Testis (tissue), 3 donors: ENCODE data around the gene MYH10. TPM values are rescaled to one million over a fixed set of nuclear protein-coding genes. Genes with fewer than 3 reads are reported as not detected.

Source experiments
- DNase-seq: peaks from one replicate; pipeline ENCODE4 v3.0.0-alpha.2; 2019
- H3K27ac ChIP-seq, 2 donors: fragments of 200-600 bp; sonication (generic); one replicate each; pipeline ENCODE4 v1.5.1; 2019
- H3K27me3 ChIP-seq: fragments of 200-600 bp; sonication (generic); one replicate; pipeline ENCODE4 v1.5.1; 2019
- H3K36me3 ChIP-seq: fragments of 200-600 bp; sonication (generic); one replicate; pipeline ENCODE4 v1.5.1; 2017; ENCODE audit warnings: low read depth; ENCODE audit errors: missing control alignments
- H3K4me1 ChIP-seq: fragments of 200-600 bp; sonication (generic); one replicate; pipeline ENCODE4 v1.5.1; 2019
- H3K4me3 ChIP-seq, 2 donors: fragments of 200-600 bp; sonication (generic); one replicate each; pipeline ENCODE4 v1.5.1; 2017 to 2019
- H3K9me3 ChIP-seq: fragments of 200-600 bp; sonication (generic); one replicate; pipeline ENCODE4 v1.5.1; 2017
- POLR2A ChIP-seq: fragments of 450-650 bp; IDR thresholded peaks from one replicate; pipeline ENCODE4 v1.6.1; 2017; ENCODE audit warnings: antibody characterized with exemption, mild to moderate bottlenecking, moderate library complexity
- WGBS, 2 donors: methylation state at CpG; one replicate each; pipeline ENCODE4 v1.1.5; 2018; 5-methylcytosine and 5-hydroxymethylcytosine counted together
- intact Hi-C: fragments of 100-400 bp; cut with DNase I; formaldehyde crosslinking; loops from one replicate; pipeline ENCODE4 v1.15.1; 2023; ENCODE audit warnings: low total_unique reads
- polyA plus RNA-seq: library from polyadenylated mRNA; stranded (reverse); fragments of 350-450 nt; fragmentation: Illumina TruSeq; extraction: RNeasy Lipid Tissue Mini Kit (QIAGEN cat#74804); gene quantifications from one replicate; pipeline ENCODE4 v1.2.3, GENCODE V29; 2014; ENCODE audit warnings: low read depth, low replicate concordance; ENCODE audit not compliant: insufficient read depth
- total RNA-seq, 2 donors: library from RNA; depleted of rRNA; stranded (reverse); fragments of >200 nt; gene quantifications; one replicate each; pipeline ENCODE4 v1.2.3, GENCODE V29; 2016
- TF ChIP-seq, protein P1 (sequence below), 3 experiments: fragments of 450-650 bp in 2 of 3; fragments of 200-600 bp in 1 of 3; sonication (generic) in 1 of 3; IDR thresholded peaks; one replicate each; pipeline ENCODE4 v1.5.1; 2016 to 2019; ENCODE audit warnings: antibody characterized with exemption in 3 of 3, mild to moderate bottlenecking in 2 of 3, moderate library complexity in 1 of 3

MYH10 gene
- total and polyA plus RNA-seq, 3 donors from 2014 or later = 25.5 to 34.1 (median 33.1) TPM

DNA sequence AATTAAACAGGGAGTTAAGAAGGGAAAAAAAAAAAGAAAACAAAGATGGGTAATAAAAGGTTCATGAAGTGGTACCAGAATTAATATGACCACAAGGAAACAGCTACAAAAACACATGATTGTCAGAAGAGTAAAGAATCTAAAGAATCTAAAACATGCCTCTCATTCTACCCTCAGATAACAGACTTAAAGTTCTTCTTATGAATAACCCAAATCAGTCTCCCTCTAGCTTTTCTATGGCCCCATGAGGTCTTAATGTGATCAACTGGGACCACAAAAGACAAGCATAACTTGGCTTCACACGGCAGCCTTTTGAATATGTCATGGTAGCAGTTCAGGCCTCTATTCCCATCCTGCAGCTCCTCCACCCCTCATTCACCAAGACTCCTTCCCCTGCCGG, 6.9 kb downstream of the MYH10 start:
- no peak overlapping the region for H3K27ac ChIP-seq
- no peaks in the 10 kb centered on the region for H3K4me1 ChIP-seq
- H3K27me3 ChIP-seq = no peaks in the 10 kb centered on the region
- DNase-seq = no peak
- intact Hi-C loops = no loop called here
- no peaks in the 10 kb centered on the region for H3K9me3 ChIP-seq
- no peaks in the 10 kb centered on the region for H3K36me3 ChIP-seq
- no peak overlapping the region for H3K4me3 ChIP-seq
- TF ChIP-seq, protein P1, sequence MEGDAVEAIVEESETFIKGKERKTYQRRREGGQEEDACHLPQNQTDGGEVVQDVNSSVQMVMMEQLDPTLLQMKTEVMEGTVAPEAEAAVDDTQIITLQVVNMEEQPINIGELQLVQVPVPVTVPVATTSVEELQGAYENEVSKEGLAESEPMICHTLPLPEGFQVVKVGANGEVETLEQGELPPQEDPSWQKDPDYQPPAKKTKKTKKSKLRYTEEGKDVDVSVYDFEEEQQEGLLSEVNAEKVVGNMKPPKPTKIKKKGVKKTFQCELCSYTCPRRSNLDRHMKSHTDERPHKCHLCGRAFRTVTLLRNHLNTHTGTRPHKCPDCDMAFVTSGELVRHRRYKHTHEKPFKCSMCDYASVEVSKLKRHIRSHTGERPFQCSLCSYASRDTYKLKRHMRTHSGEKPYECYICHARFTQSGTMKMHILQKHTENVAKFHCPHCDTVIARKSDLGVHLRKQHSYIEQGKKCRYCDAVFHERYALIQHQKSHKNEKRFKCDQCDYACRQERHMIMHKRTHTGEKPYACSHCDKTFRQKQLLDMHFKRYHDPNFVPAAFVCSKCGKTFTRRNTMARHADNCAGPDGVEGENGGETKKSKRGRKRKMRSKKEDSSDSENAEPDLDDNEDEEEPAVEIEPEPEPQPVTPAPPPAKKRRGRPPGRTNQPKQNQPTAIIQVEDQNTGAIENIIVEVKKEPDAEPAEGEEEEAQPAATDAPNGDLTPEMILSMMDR (IDR thresholded peaks at IDR 0.05) = no peak
- TF ChIP-seq POLR2A = no peak
- WGBS, 2 donors = 78 to 89% methylated on average over 2 of the region's 2 CpGs

DNA sequence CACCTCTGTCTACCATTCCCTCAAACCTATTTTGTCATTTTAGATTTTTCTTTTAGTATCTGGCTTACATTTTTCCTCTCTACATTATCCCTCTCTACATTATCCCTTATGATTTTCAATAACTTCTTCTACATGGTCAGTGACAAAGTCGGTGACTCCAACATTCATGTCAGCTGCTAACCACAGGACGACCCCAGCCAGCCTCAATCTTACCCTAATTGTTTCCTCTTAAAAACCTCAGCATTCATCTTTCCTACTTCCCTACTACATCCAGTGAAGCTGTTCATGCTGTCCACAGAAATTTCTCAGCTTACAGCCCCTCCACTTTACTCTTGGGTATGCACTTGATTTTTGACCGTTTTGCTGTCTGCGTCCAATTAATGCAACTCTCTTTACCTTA, 8.3 kb downstream of the MYH10 start:
- no peaks in the 10 kb centered on the region for H3K36me3 ChIP-seq
- DNase-seq = no peak
- intact Hi-C loops = no loop called here
- WGBS, 2 donors = 91 to 93% methylated on average over 4 of the region's 4 CpGs
- H3K27me3 ChIP-seq = no peaks in the 10 kb centered on the region
- TF ChIP-seq, protein P1 (IDR thresholded peaks at IDR 0.05) = no peak
- TF ChIP-seq POLR2A = no peak
- no peak overlapping the region for H3K27ac ChIP-seq
- H3K4me1 ChIP-seq = no peaks in the 10 kb centered on the region
- H3K9me3 ChIP-seq = no peaks in the 10 kb centered on the region
- no peak overlapping the region for H3K4me3 ChIP-seq

DNA sequence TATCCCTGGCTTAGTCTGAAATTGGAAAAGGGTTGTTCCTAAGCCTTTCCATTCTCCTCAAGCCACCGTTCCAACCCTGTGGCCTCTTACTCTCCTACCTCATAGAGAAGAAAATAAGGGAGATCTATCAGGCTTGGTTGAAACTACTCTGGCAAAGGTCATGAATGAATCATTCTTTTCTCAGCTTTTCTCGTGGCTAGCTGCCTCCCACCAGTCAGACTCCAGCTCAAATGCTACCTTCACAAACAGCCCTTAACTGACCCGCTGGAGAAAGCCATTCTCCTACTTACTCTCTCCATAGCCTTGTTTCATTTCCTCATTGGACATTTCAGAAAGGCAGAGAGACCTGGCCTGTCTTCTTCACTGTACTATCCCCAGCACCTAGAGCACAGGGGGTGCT, 8.9 kb downstream of the MYH10 start:
- DNase-seq = no peak
- Histone ChIP-seq H3K36me3 (no peaks in the 10 kb centered on the region), H3K27me3 (no peaks in the 10 kb centered on the region), H3K4me1 (no peaks in the 10 kb centered on the region), H3K27ac (no peak overlapping the region), H3K9me3 (no peaks in the 10 kb centered on the region), H3K4me3 (no peak overlapping the region)
- WGBS, 2 donors = 74 to 78% methylated on average over 3 of the region's 3 CpGs
- intact Hi-C loops = no loop called here
- TF ChIP-seq POLR2A = no peak
- TF ChIP-seq, protein P1 (IDR thresholded peaks at IDR 0.05) = no peak

DNA sequence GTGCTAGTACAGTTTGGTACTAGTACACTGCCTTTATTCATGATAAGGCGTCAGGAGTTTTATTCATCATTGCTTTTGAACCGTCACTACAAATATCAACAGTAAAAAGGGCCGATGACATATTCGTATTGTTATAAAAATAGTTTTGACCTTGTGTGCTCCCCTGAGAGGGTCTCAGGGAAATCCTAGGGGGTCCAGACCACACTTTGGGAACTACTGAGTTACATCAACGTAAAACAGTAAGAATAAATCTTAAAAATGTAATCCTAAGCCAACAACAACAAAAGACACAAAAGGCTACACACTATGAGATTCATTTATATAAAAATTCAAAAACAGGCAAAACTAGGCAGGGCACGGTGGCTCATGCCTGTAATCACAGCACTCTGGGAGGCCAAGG, 11.2 kb downstream of the MYH10 start:
- intact Hi-C loops = no loop called here
- H3K9me3 ChIP-seq = no peaks in the 10 kb centered on the region
- no peaks in the 10 kb centered on the region for H3K27me3 ChIP-seq
- no peak for DNase-seq
- H3K27ac ChIP-seq = no peak overlapping the region
- WGBS, 2 donors = 82 to 85% methylated on average over 6 of the region's 6 CpGs
- H3K4me1 ChIP-seq = no peaks in the 10 kb centered on the region
- TF ChIP-seq POLR2A = no peak
- TF ChIP-seq, protein P1 (IDR thresholded peaks at IDR 0.05) = no peak
- H3K4me3 ChIP-seq = no peak overlapping the region
- no peaks in the 10 kb centered on the region for H3K36me3 ChIP-seq

DNA sequence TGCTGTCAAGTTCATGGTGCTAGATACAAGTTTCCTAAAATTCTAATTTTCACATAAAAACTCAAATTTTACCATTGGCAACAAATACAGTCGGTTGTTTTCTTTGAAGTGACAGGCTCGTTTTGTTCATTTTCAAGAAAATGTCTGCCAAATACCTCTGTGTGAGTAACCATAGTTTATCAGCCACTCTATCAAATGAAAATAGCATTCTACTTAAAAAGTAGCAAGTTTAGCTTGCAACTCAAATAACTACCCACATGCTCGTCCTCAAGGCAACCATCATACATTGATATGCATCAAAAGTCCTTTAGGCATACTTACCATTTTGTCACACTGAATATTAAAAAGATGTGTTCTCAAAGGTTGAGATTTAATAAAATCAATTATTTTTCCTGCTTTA, 11.7 kb downstream of the MYH10 start:
- H3K36me3 ChIP-seq = no peaks in the 10 kb centered on the region
- no peak overlapping the region for H3K4me3 ChIP-seq
- TF ChIP-seq, protein P1 (IDR thresholded peaks at IDR 0.05) = no peak
- no peak for TF ChIP-seq POLR2A
- no peak for DNase-seq
- no peaks in the 10 kb centered on the region for H3K4me1 ChIP-seq
- intact Hi-C loops = no loop called here
- WGBS, 2 donors = 79 to 81% methylated on average over 3 of the region's 3 CpGs
- H3K9me3 ChIP-seq = no peaks in the 10 kb centered on the region
- no peak overlapping the region for H3K27ac ChIP-seq
- H3K27me3 ChIP-seq = no peaks in the 10 kb centered on the region
